Small intestine (tissue), 7 donors: ENCODE measurements around the gene TAF1D. TPM values are rescaled to one million over a fixed set of nuclear protein-coding genes. Genes with fewer than 3 reads are reported as not detected.
"Not testable (repeated sequence)": the region's sequence is repeated elsewhere in the genome, so short reads cannot be mapped to it uniquely, and the experiment has no call there.

Experiments
- DNase-seq, 2 donors: peaks; one replicate each; pipeline versions ENCODE4 v3.0.0 to v3.0.0-alpha.2; 2013
- FAIRE-seq: peaks from 2 replicates; lab custom pipeline; 2012; peaks lifted over from hg19 to GRCh38; lab: Jason Lieb, UNC
- H3K27ac ChIP-seq, 3 donors: one replicate each; pipeline ENCODE4 v1.5.1; 2013; ENCODE audit warnings: low read length in 2 of 3, mild to moderate bottlenecking in 2 of 3, control low read depth in 1 of 3, inconsistent platforms in 1 of 3, low read depth in 1 of 3, moderate library complexity in 1 of 3
- H3K27me3 ChIP-seq, 3 donors: one replicate each; pipeline ENCODE4 v1.6.1; 2013; ENCODE audit warnings: low read length in 3 of 3, inconsistent platforms in 1 of 3; ENCODE audit not compliant: control insufficient read depth in 3 of 3, insufficient read depth in 3 of 3
- H3K36me3 ChIP-seq, 3 donors: one replicate each; pipeline ENCODE4 v1.6.1; 2013; ENCODE audit warnings: low read length in 3 of 3, inconsistent platforms in 1 of 3, low read depth in 1 of 3, mild to moderate bottlenecking in 1 of 3, moderate library complexity in 1 of 3; ENCODE audit not compliant: control insufficient read depth in 3 of 3, insufficient read depth in 2 of 3
- H3K4me1 ChIP-seq, 3 donors: one replicate each; pipeline ENCODE4 v1.6.1; 2013; ENCODE audit warnings: low read length in 2 of 3, inconsistent platforms in 1 of 3, low read depth in 1 of 3, mild to moderate bottlenecking in 1 of 3, moderate library complexity in 1 of 3; ENCODE audit not compliant: control insufficient read depth in 3 of 3, insufficient read depth in 2 of 3
- H3K4me3 ChIP-seq, 3 donors: one replicate each; pipeline ENCODE4 v1.5.1; 2013; ENCODE audit warnings: low read length in 3 of 3, control low read depth in 1 of 3, inconsistent platforms in 1 of 3, low read depth in 1 of 3, mild to moderate bottlenecking in 1 of 3, moderate library complexity in 1 of 3
- H3K9me3 ChIP-seq, 2 donors: one replicate each; pipeline ENCODE4 v1.6.1; 2013; ENCODE audit warnings: low read depth in 1 of 2, low read length in 1 of 2; ENCODE audit not compliant: control insufficient read depth in 2 of 2, insufficient read depth in 1 of 2
- WGBS, 3 donors: extraction: QIAGEN DNeasy Blood & Tissue Kit; methylation state at CpG; one replicate each; pipeline ENCODE4 v1.1.7; 2013; 5-methylcytosine and 5-hydroxymethylcytosine counted together
- polyA plus RNA-seq, 4 donors: library from polyadenylated mRNA; stranded (reverse) in 3 of 4; unstranded in 1 of 4; fragments of 200-250 nt in 3 of 4; fragments of 120-200 nt in 1 of 4; gene quantifications; one replicate each; pipeline versions ENCODE4 v1.2.1 to v1.2.3, GENCODE V29; 2013
- donor health status: healthy with polysubstance abuse.
- donor health status: control.
- donor health status: control.
- donor health status: Bipolar disorder and iron deficiency.
- donor health status: healthy.

Gene TAF1D
- polyA plus RNA-seq, 4 donors, result 45.9 to 147 (median 69.8) TPM

DNA sequence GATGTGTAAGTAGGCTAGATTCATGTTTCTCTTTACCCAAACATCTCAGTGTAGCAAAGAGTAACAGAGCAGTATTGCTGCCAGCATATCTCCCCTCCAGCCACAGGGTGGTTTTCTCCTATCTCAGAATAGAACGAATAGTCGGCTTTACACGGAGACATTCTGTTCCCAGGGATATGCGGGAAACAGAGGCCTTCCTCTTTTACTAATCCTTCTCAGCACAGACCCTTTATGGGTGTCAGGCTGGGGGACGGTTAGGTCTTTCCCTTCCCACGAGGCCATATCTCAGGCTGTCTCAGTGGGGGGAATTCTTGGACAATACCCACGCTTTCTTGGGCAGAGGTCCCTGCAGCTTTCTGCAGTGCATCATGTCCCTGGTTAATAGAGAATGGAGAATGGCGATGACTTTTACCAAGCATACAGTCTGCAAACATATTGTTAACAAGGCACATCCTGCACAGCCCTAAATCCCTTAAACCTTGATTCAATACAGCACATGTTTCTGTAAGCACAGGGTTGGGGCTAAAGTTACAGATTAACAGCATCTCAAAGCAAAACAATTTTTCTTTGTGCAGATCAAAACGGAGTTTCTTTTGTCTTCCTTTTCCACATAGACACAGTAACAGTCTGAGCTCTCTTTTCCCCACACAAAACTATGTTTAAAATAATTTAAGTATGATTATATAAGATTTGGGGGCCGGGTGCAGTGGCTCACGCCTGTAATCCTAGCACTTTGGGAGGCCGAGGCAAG lies 3.9 kb upstream of the TAF1D start:
- FAIRE-seq, H3K9me3 ChIP-seq, H3K27me3 ChIP-seq: not testable (repeated sequence)
- DNase-seq, result peak in 1 of 2 donors; percentile 46
- WGBS, 3 donors, result 17 to 48% (median 37%) methylated on average over 12 of the region's 12 CpGs
- Histone ChIP-seq H3K36me3 (peaks cover 0 to 24% (median 4%) of the 10 kb centered on the region in 3 donors), H3K4me3 (peak overlapping the region in 1 of 3 donors; percentile 17), H3K4me1 (peaks cover 3 to 29% (median 6%) of the 10 kb centered on the region in 3 donors), H3K27ac (peak overlapping the region in 1 of 3 donors; percentile 72)

DNA sequence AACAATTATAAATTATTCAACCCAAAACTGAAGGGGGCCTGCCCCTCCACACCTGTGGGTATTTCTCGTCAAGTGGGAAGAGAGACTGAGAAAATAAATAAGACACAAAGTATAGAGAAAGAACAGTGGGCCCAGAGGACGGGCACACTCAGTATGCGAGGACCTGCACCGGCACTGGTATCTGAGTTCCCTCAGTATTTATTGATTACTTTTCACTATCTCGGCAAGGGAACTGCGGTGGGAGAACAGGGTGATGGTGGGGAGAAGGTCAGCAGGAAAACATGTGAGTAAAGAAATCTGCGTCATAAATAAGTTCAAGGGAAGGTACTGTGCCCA lies 3.3 kb upstream of the TAF1D start:
- H3K9me3 ChIP-seq, result no peaks in the 10 kb centered on the region
- H3K4me3 ChIP-seq, result peak overlapping the region in 1 of 3 donors; percentile 17
- H3K27ac ChIP-seq, result peak overlapping the region in 1 of 3 donors; percentile 72
- DNase-seq (peak in 1 of 2 donors; percentile 26), FAIRE-seq (no peak)
- peaks cover 3 to 29% (median 6%) of the 10 kb centered on the region in 3 donors for H3K4me1 ChIP-seq
- 18 to 52% (median 29%) methylated on average over 7 of the region's 7 CpGs for whole genome bisulfite sequencing, 3 donors
- H3K36me3 ChIP-seq, result peaks cover 0 to 28% (median 4%) of the 10 kb centered on the region in 3 donors
- H3K27me3 ChIP-seq, result no peaks in the 10 kb centered on the region

DNA sequence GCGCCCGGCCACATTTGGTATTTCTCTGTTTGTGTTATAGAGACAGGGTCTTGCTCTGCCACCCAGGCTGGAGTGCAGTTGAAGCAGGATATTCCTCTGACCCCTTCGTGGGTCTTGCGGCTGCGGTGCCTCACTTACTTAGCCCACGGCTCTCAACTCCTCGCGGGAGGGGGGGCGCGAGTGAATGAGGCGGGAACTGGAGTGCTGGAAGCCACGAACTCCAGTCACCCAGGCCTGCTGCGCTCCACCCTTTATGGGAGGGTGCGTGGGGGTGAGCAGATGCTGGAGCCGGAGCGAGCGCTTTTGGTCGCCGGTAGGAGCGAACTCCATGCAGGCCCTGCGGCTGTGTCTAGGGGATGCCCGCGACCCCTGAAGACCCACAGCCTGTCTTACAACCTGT lies 2.0 kb upstream of the TAF1D start:
- Histone ChIP-seq H3K4me1 (peaks cover 5 to 29% (median 9%) of the 10 kb centered on the region in 3 donors), H3K9me3 (no peaks in the 10 kb centered on the region), H3K4me3 (no peak overlapping the region), H3K27ac (peak overlapping the region in 1 of 3 donors; percentile 72), H3K27me3 (no peaks in the 10 kb centered on the region), H3K36me3 (peaks cover 0 to 20% (median 4%) of the 10 kb centered on the region in 3 donors)
- DNase-seq, result peak in 1 of 2 donors; percentile 55
- no peak for FAIRE-seq
- 87 to 89% (median 88%) methylated on average over 23 of the region's 23 CpGs for WGBS, 3 donors

DNA sequence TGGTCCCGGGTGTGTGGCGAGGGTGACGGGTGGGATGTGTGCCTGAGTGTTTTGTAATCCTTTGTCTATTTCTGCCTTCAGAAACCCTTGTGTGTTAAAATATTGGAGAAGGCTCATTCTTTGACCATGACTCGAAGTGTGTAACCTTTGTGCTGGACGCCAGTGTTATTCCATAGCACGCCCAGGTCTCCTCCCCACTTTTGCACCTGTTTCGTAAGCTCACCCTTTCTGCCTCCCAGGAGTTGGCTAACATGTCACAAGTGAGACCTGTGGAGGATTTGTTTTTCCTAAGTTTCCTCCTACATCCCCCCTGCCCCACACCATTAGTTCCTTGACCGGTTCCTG lies 559 bp upstream of the TAF1D start:
- Histone ChIP-seq H3K27me3 (no peaks in the 10 kb centered on the region), H3K4me1 (peaks cover 5 to 21% (median 12%) of the 10 kb centered on the region in 3 donors), H3K4me3 (peak overlapping the region; percentile 53 to 94 (median 88)), H3K9me3 (no peaks in the 10 kb centered on the region), H3K36me3 (peaks cover 4 to 18% (median 6%) of the 10 kb centered on the region in 3 donors), H3K27ac (peak overlapping the region; percentile 93 to 96 (median 94))
- peak; percentile 88 to 89 for DNase-seq
- no peak for FAIRE-seq
- 0 to 1% (median 1%) methylated on average over 8 of the region's 8 CpGs for whole genome bisulfite sequencing, 3 donors

DNA sequence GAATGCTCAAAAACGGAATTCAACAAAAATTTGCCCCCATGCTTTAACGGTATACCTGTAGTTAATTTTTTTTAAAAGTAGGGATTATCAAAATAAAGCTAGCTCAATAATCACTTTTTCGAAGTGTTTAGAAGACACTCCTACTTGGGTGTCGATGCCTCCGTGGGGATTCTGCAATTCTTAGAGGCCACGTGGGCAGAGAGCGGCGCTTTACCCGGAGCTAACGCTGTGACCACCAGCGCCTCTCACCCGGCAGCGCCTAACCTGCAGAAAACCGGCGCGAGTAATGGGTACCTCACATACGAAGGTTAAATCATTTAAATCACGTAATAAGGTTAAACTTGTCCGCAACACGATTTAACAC lies 583 bp downstream of the TAF1D start:
- no peaks in the 10 kb centered on the region for H3K27me3 ChIP-seq
- DNase-seq (peak; percentile 52 to 71), FAIRE-seq (no peak)
- H3K9me3 ChIP-seq, result no peaks in the 10 kb centered on the region
- peak overlapping the region; percentile 93 to 96 (median 94) for H3K27ac ChIP-seq
- H3K36me3 ChIP-seq, result peaks cover 4 to 18% (median 6%) of the 10 kb centered on the region in 3 donors
- H3K4me3 ChIP-seq, result peak overlapping the region; percentile 74 to 94 (median 88)
- 0 to 1% (median 0%) methylated on average over 20 of the region's 20 CpGs for WGBS, 3 donors
- H3K4me1 ChIP-seq, result peaks cover 5 to 20% (median 12%) of the 10 kb centered on the region in 3 donors

DNA sequence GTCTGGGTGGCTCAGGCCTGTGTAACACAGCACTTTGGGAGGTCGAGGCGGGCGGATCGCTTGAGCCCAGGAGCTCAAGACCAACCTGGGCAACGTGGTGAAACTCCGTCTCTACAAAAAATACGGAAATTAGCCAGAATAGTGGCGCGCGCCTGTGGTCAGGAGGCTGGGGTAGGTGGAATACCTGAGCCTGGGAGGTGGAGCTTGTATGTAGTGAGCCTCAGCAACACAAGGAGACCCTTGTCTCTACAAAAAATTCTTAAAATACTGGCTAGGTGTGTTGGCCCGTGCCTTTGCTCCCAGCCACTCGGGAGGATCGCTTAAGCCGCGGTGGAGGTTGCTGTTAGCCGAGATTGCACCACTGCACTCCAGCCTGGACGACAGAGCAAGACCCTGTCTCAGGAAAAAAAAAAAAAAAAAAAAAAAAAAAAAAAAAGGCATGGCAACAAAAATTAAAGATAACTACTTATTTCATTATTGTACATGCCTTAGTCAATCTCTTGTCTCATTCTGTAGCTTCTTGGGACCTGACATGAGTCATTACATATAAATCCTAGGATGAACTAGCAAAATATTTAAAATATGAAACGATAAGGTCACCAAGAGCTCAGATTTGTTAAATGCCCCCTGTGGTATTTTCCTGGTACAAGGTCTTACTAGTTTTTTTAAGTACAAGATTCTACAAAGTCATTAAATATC lies 1.1 kb downstream of the TAF1D start:
- H3K9me3 ChIP-seq, result no peaks in the 10 kb centered on the region
- peaks cover 6 to 22% (median 8%) of the 10 kb centered on the region in 3 donors for H3K36me3 ChIP-seq
- peak overlapping the region in 2 of 3 donors; percentile 11 to 94 for H3K27ac ChIP-seq
- 1 to 6% (median 5%) methylated on average over 18 of the region's 18 CpGs for WGBS, 3 donors
- FAIRE-seq, result no peak
- peak overlapping the region; percentile 56 to 94 (median 88) for H3K4me3 ChIP-seq
- peaks cover 5 to 19% (median 12%) of the 10 kb centered on the region in 3 donors for H3K4me1 ChIP-seq
- no peaks in the 10 kb centered on the region for H3K27me3 ChIP-seq
- DNase-seq, result peak in 1 of 2 donors; percentile 54

DNA sequence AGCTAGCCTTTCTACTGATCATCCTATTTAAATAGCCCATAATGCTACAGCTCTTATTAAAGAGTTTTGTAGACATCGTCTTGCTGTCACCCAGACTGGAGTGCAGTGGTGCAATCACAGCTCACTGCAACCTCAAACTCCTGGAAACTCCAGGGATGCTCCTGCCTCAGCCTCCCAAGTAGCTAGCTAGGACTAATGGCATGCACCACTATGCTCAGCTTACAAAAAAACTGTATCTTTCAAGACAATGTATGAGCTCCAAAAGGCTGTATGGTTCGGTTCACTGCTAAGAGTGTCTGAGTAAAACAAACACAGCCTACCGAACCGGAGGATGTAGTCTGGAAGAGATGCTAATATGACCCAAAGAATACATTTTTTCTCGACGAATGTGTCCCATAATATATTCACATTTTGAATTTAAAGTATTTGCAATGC lies 2.6 kb downstream of the TAF1D start:
- Histone ChIP-seq H3K4me3 (peak overlapping the region in 2 of 3 donors; percentile 38 to 94), H3K36me3 (peaks cover 9 to 25% (median 15%) of the 10 kb centered on the region in 3 donors), H3K9me3 (no peaks in the 10 kb centered on the region), H3K4me1 (peaks cover 3 to 12% (median 9%) of the 10 kb centered on the region in 3 donors), H3K27ac (no peak overlapping the region), H3K27me3 (no peaks in the 10 kb centered on the region)
- FAIRE-seq (no peak), DNase-seq (no peak)
- 12 to 35% (median 18%) methylated on average over 6 of the region's 6 CpGs for WGBS, 3 donors

DNA sequence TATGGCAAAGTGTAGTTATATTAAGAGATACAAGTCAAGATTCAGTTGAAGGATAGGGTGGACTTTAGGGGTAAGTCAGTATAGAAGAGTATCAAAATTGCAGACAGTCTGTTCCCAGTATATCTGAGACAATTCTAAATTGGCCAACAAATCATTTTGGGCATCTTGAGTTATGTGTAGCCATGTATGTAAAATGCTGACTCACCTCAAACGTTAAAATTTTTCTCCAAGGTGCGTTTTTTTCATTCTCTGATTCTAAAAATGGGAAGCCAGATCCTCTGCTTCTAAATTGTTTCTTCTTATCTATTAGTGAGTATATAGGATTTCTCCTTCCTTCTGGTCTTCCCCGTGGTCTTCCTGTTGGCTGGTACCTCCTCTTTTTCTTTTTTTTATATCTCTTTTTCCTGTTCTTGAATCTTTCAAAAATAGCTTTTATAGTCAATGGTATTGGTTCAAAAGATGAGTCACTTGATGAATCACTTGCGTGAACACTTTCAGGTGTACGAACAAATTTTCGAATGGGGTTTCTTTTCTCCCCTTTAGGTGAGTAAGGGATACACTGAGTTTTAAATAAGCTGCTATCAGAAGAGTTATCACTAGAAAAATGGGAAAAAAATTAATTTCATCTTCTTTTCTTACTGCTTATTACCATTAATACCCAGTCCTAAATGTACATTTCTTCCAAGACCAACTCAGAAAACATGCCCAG lies 3.2 kb downstream of the TAF1D start:
- peaks cover 2 to 6% (median 5%) of the 10 kb centered on the region in 3 donors for H3K4me1 ChIP-seq

More for the DNA sequence above, 3.2 kb downstream of the TAF1D start:
- no peaks in the 10 kb centered on the region for H3K9me3 ChIP-seq
- peaks cover 12 to 23% (median 12%) of the 10 kb centered on the region in 3 donors for H3K36me3 ChIP-seq
- DNase-seq (no peak), FAIRE-seq (no peak)
- H3K27ac ChIP-seq, result no peak overlapping the region
- 26 to 39% (median 34%) methylated on average over 6 of the region's 6 CpGs for WGBS, 3 donors
- H3K27me3 ChIP-seq, result no peaks in the 10 kb centered on the region
- peak overlapping the region in 1 of 3 donors; percentile 38 for H3K4me3 ChIP-seq
